ENCODE results near the gene PBXIP1.
A peak's percentile ranks its signal among the peaks of the same experiment; 100 is the strongest.
"Not testable (repeated sequence)": the region's sequence is repeated elsewhere in the genome, so short reads cannot be mapped to it uniquely, and the experiment has no call there.

The PBXIP1 gene

DNA sequence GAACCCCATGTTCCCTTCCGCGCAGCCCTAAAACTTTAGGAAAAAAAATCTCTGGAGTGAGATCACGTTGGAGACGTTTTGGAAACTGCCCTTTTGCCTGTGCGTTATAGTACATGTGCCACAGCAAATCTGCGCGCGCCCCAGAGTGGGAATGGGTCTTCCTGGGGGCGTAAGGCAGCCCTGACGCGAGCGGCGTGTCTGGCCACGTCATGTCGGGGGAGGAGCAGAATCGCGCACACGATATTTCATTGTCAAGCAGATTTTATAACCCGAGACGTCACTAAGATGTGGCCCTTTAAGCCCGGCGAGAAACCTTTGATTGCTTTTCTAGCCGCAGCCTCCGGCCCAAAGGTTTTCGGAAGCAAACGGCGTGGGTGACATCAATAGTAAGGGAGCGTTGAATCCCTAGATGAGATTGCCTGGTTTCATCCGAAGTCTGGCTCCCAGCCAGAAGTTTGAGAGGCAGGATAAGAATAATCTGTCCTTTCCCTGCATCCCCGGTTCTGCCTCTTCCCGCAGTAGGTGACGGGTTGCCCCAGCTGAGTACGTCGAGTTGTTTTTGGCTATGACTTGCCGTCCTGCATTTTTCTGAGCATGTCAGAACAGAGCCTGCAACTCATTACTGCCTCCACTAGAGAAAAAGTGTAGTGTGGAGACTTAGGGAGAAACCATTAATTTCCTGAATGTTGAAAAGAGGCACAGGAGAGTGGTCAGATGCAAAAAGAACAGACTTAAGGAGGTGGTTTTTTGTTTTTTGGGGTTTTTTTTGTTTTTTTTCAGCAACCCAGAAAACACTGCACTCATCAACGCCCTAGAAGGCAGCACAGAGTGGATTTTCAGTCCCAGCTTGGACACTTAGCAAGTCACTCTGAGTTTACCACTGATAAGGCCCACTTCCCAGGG is 18.6 kb downstream of the PBXIP1 start:
- DNase-seq (ENCODE audit: low read depth in 3 of 3): peak; percentile 72 to 87 (median 78)

DNA sequence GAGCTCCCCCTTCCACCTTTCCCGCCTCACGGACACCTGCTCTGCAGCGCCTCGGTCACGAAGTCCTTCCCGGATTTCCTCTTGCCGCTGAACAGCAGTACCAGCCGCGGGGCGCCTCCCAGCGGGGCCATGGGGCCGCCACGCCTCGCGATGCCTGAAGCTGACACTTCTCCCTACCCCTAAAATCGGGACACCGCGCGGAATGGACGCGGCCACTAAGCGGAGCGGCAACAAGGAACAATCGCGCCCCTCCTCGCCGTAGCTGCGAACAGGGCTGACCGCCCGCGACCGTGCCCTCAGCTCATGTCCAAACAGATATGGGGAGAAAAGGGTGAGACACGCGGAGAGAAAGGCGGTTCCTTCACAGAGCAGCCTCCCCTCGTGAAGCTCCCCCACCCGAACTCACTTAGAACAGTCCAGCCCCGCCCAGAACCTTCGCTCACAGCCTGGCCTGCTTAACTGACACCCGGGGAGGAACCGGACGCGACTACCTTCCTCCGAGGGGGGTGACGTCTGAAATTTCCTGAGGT is 19.3 kb downstream of the PBXIP1 start, which contains the start of gene PMVK:
Gene PMVK (minus strand): TSS at position 165 of the 530 bp plus-strand sequence. CDS start 34 bp downstream, at position 131.
- DNase-seq (ENCODE audit: low read depth in 3 of 3): peak; percentile 87 to 94 (median 94)

DNA sequence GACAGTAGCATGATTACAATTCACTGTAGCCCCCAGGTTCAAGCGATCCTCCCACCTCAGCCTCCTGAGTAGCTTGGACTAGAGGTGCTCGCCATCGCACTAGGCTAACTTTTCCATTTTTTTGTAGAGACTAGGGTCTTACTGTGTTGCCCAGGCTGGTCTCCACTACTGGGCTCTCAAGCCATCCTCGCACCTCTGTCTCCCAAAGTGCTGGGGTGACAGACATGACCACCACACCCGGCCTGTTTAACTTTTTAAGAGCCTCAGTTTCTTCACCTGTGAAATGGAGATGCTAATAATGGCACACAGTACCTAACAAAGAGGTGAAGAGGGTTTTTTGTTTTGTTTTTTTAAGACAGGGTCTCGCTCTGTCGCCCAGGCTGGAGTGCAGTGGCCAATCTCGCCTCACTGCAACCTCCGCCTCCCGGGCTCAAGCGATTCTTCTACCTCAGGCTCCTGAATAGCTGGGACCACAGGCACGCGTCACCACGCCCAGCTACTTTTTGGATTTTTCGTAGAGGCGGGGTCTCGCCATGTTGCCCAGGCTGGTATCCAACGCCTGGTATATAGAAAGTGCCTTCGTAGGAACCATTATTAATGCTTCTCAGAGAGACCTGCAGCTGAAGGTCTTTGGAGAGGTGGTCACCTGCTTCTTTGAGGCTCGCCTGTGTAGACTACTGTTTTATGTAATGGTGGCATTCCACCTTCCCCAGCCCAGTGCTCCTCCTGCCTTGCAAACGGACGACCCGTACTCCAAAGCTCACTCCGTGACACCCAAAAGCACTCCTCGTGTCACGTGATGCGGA is 19.9 kb downstream of the PBXIP1 start:
- DNase-seq (ENCODE audit: low read depth in 3 of 3): no peak

DNA sequence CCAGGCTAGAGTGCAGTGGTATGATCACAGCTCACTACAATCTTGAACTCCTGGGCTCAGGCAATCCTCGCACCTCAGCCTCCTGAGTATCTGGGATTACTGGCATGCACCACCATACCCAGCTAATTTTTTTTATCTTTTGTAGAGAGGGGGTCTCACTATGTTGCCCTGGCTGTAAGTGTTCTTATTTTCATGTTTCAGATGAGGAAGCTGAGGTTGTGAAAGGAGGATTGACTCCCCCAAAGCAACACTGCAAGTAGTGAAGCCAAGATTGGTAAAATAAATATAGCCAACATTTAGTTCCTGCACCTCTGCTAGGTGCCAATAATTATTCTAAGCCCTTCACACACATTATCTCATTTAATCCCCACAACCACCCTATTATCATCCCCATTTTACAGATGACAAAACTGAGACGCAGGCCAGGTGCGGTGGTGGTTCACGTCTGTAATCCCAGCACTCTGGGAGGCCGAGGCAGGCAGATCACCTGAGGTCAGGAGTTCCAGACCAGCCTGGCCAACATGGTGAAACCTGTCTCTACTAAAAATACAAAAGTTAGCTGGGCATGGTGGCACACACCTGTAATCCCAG is 21.4 kb downstream of the PBXIP1 start:
- no peak for DNase-seq (ENCODE audit: low read depth in 3 of 3)

DNA sequence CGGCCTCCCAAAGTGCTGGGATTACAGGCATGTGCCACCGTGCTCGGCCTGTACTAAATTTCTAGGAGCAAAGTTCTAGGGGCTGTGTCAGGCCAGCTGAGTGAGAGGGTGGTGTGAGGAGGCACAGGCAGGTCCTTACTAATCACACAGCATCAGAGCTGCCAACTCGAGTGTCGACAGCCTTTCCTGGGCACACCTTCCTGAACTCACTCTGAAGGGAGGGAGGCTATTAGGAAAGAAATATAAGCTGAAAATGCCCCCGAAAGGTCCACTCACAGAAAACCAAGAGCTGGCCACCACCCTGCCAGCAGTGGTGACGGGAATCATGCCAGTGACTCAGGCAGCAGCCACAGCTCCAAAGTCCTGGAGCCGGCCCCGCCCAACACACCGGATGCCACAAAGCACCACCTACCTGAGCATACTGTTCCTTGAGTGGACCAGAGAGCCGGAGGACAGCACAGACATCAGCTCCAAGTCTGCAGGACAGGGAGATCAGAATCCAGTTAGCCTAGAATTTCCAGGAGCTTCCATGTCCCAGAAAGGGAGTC is 23.9 kb downstream of the PBXIP1 start:
- DNase-seq (ENCODE audit: low read depth in 3 of 3): no peak

DNA sequence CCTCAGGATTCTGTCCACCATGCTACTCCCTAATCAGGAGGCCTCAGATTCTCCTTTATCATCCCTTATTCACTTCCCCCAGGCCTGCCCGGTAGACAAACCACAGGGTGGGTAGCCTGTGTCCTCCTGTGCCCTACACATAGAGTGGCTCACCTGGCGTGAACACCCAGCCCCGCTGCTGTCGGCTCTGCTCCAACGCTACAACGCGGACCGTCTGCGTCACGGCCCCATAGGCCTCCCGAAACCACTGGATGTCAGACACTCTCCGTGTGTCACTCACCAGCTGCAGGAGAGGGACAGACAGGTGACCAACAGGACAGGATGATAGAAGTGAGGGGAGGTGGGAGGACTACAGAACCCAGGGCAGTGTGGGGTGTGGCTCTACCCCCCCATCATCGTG is 29.7 kb downstream of the PBXIP1 start:
- no peak for DNase-seq (ENCODE audit: low read depth in 3 of 3)

DNA sequence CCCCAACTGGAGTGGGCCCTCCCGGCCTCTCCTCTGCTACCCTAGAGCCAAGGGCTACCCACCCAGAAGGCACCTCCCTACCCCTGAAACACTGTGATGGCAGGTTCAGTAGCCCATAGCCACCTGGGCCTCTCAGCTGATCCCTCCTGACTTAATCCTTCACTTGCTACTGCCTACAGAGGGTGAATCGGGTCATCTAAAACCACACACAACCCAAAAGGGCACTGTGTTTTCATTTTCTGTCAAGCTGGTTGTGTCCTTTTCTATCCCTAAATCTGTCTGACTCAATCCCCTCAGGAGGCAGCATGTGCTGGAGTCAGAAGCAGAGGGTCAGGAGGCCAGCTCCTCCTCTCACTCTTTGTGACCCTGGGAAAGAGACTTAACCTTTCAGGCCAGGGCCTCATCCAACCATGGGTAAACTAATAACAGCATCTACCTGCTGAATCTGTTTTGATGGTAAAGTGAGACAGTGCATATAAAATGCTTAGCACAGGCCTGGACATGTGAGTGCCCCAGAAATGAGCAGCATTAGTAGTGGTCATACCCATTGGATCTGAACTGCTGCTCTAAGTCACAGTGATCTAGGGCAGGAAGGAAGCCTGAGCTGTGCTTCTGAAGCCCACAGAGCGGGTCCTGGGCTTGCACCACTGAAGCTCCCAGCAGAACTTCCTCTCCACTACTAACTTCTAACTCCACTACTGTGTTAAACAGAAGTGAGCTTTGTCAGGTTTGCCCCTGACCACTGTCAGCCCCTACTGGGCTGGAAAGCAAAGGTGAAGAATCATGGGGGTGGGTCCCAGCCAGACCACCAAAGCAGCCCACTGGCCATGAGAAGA is 30.3 kb downstream of the PBXIP1 start:
- DNase-seq (ENCODE audit: low read depth in 3 of 3): no peak

DNA sequence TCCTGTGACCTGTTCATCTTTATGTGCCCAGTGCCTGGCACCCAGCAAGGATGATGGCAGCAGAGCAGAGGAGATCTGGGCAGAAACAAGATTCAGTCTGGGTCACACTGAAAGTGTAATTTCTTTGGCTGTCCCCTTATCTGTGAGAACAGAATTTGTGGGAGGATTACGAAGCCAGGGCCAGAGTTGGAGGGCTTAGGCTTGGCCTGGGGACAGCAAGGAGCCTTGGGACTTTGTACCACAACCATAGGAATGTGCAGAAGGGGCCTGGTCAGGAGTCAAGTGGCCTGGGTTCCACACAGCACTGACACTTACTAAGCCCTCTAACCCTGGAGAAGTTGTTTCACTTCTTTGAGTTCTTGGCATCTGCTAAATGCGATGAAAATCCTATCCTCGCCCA is 32.2 kb downstream of the PBXIP1 start:
- DNase-seq (ENCODE audit: low read depth in 3 of 3): no peak

DNA sequence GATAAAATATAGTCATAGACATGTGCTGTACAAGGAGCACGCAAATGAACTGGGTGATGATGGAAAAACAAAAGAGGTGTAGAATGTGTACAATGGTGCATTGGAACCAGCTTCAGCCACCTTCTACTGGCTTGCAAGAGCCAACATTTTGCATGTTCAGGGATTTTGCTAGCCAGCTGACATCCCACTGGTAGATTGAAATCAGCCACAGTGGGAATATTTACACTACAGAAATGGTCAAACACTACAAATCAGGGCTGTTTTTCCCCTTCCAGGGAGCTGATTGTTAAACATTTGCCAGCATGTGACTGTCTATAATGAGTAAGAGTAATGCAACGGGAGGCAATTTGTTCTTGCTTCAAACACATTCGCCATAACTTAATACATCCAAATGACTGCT is 42.6 kb downstream of the PBXIP1 start:
- no peak for DNase-seq (ENCODE audit: low read depth in 3 of 3)

DNA sequence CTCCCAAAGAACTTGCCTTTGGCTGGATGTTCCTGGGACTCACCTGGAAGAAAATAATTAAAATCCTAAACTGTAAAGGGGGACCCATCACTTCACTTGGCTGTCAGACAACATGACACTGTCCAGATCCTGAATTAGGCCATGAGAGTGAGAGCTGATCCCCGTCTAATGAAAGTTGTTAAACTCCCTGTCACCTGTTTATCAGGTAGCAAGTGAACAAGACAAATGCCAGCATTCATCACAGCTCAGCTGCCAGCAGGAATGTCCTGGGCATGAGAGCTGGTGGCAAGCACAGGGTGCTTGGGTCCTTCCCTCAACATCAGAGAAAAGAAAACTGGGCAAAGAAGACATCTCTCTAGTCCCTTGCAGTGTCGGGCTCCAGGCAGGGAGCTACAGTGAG is 43.1 kb downstream of the PBXIP1 start:
- DNase-seq (ENCODE audit: low read depth in 3 of 3): no peak

DNA sequence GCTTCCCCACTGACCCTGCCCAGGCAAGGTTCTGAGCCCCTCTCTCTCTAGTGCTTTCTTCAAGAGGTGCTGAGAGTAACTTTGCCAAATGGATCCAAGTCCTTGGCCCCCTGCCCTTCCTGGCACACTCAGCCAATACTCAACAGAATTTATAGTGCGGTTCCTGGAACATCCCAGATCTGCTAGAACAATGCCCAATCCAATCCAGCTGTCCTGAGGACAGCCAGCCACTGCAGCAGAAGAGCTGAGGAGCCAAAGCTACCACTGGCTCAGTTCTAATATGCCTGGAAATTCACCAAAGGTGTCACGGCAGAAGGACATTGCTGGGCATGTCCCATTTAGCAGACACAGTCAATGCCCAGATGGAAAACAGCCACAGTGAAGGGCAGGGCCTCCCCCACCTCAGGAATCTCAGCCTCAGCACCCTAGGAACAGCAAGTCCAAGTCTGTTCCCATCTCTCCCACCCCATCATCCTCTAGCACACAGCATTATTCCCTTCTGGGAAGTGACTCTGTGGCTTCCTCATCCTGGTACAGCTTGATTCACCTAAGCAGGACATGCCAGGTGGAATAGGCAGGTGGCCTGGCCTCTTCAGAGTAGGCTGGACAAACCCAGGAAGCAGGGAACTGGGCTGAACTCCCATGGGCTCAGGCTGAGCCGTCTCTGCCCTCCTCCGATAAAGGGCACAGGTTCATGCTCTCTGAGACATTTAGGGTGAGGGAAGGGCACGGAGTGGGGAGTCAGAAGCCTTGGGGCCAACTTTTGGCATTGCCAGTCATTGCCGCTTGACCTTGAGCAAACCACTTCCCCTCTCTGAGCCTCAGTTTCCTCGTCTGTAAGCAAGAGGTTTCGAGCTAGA is 44.0 kb downstream of the PBXIP1 start:
- no peak for DNase-seq (ENCODE audit: low read depth in 3 of 3)

DNA sequence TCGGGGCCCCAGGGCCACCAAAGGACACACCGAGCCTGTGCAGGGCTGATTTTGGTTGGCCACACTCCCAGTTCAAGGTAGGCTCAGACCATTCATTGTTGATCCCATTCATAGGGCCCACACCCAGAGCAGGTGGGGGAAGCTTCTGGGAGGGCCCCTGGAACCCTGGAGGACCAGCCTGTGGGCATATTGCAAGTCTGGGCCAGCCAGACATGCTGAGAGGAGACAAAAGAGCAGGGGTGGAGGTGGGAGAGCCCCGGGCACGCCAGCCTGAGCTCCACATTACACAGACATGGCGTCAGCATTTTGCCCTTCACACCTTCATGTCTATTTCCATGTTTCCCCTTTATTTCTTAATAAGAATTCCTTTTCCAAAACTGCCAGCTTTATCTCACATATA is 45.0 kb downstream of the PBXIP1 start:
- no peak for DNase-seq (ENCODE audit: low read depth in 3 of 3)

DNA sequence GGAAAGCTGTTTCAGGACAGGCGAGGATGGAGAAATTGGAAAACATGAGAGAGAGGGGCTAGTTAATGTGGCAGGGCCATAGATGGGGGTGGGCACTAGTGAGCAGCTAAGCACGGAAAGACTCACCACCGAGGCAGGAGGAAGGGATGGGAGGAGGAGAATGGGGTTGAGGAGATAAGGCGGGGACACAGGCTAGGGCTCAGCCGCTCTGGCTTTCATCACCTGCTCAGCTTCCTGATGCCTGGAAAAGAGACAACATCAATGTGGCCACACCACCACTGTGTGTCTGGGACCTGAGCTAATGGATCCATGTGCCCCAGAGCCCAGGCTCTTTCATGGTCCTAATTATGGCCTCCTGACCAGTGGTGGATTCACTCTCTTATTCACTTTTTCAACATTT is 47.0 kb downstream of the PBXIP1 start:
- no peak for DNase-seq (ENCODE audit: low read depth in 3 of 3)

DNA sequence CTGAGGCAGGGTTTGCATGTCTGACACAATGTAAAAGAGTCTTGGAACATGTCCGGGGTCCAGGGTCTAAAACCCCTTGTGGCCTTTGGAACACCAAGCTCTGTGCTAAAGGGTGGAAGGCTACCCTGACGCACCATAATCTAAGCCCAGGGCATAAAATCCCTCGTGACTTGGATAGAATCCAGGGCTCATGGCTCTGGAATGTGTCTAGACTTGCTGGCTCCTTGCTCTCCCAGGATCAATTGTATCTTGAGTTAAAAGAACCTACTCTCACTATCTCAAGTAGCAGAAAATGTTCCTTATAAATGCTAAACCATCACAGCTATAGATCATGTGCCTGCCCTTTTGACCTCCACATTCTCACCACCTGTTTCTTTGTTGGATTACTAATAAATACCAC is 47.8 kb downstream of the PBXIP1 start:
- DNase-seq (ENCODE audit: low read depth in 3 of 3): not testable (repeated sequence)

DNA sequence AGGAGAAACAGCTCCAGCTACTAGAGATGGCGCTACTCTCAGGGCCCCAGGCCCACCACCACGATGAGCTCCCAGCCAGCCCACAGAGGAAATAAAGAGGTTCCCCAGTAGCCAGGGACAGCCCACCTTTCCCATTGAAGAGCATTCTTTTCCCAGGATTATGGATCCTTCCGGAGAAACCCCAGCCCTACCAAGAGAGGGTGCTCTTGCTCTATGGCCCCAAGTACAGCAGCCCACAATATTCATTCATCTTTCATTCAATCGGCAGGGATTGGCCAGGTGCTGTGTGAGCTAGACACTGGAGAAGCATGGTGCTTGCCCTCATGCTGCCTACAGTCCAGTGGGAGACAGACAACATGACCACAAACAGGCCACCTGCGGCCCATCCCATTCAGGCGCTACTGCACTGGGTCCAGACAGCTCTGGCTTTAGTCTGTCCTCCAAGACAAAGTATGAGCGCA is 49.2 kb downstream of the PBXIP1 start:
- DNase-seq (ENCODE audit: low read depth in 3 of 3): no peak

DNA sequence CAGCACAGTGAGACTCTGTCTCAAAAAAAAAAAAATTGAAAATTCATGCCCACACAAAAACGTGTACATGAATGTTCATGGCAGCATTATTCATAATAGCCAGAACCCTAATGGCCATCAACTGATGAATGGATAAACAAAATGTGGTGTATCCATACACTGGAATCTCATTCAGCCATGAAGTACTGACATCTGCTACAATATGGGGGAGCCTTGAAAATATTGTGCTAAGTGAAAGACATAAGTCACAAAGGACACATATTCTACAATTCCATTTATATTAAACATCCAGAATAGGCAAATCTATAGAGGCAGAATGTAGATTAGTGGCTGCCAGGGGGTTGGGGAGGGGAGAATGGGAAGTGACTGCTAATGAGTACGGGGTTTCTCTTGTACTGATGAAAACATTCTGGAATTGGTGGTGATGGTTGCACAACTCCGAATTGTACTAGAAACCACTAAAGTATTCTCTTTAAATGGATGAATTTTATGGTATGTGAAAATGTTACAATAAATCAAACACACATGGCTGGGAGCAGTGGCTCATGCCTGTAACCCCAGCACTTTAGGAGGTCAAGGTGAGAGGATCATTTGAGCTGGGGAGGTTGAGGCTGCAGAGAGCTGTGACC is 52.8 kb downstream of the PBXIP1 start:
- no peak for DNase-seq (ENCODE audit: low read depth in 3 of 3)

DNA sequence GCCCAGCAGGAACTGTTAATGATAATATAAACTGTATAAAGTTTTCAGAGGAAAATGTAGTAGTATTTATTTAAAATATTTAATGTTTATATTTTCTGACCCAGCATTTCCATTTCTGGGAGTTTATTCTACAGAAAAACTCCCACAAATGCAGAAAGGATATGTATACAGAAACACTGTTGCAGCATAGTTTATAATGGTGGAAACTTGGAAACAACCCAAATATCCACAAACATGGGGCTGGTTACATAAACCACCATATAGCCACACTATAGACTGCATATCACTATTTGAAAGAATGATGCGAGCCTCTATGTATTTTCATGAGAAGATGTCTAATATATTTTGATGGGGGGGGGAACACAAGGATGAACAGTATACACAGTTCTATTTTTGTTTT is 54.3 kb downstream of the PBXIP1 start:
- DNase-seq (ENCODE audit: low read depth in 3 of 3): no peak

DNA sequence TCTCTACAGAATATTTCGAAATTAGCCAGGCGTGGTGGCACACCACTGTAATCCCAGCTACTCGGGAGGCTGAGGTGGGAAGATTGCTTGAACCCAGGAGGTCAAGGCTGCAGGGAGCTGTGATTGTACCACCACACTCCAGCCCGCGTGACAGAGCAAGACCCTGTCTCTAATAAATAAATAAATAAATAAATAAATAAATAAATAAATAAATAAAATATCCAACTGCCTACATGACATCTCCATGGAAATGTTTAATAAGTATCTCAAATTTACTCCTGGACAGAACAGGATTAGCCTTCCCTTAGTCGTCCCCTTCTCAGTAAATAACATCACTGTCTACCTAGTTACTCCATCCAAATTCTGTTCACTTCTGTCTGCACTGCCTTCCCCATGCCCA is 56.9 kb downstream of the PBXIP1 start:
- DNase-seq (ENCODE audit: low read depth in 3 of 3): no peak

DNA sequence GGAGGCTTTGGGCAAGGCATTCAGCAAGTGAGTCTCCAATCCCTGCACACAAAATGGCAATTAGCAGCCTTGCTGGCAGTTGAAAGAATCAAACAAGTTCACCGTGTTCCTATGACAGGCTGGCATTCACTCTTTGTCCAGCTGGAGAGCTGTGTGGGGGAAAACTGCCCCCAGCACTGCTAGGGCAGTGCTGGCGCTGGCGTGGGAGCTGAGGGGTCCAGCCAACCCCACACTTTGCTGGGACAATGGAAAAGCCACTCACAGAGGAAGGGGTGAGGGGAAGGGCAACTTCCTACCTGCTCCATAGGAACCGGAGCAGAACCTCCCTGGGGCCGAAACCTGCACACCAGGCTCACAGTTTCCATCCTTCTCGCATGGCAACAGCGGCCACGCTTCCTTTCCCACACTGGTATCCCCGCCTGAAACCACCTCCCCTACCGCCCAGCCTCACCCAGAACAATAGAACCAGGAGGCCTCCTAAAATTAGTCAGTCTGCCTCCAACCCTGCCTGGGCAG is 59.1 kb downstream of the PBXIP1 start:
- no peak for DNase-seq (ENCODE audit: low read depth in 3 of 3)

All from stimulated activated CD4-positive, alpha-beta T cell treated with anti-CD3 and anti-CD28 coated beads, TNF-alpha, amount 100 ng/mL, for 24 hours (primary cell).